ENCODE measurements around the gene MSRB3.

MSRB3 gene

DNA sequence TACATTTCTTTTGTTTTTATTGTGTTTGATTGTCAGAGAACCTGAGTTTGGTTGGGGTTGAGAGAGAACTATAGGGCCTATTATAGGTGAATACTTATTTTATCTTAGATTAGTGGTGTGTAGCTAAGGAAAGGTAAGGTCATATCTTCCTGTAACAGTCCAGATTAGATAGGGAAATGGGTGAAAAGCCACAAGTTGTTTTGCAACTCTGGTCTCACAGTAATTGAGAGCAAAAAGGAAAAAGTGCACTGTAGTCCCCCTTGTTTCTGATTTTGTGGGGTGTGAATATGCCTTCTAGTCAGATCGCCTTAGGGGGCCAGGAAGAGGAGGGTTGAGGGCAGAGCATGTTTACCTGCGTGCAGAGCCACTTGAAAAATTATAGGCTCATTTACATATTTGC lies 8.9 kb downstream of the MSRB3 start:
- WGBS, 2 donors (ENCODE audit: extremely low coverage in 2 of 2, insufficient read length in 2 of 2, insufficient replicate concordance in 1 of 2), result no CpG with 5 or more reads among the region's 2 CpGs

GRCh38 chr12:65292241-65292640 lies 13.8 kb downstream of the MSRB3 start:
- Histone ChIP-seq H2BK5ac (ENCODE audit: low read length) (no peak overlapping the region), H4K91ac (ENCODE audit: low read depth, low read length, poor library complexity) (no peak overlapping the region), H2AFZ (ENCODE audit: low read length) (no peak overlapping the region), H3K9me3 (replicated peaks in 1 of 2; ENCODE audit: control insufficient read depth in 2 of 2, insufficient read depth in 1 of 2, low read depth in 1 of 2, low read length in 2 of 2) (no peaks in the 10 kb centered on the region), H2BK15ac (ENCODE audit: low read length) (no peak overlapping the region), H3K23ac (ENCODE audit: low read depth, low read length, poor library complexity) (no peak overlapping the region), H3K4ac (ENCODE audit: low read length) (no peak overlapping the region), H3K4me2 (ENCODE audit: insufficient read depth, low read length, poor library complexity, severe bottlenecking) (no peak overlapping the region), H3K79me1 (ENCODE audit: low read depth, low read length) (no peaks in the 10 kb centered on the region), H3K9ac (ENCODE audit: low read depth, low read length, poor library complexity) (no peak overlapping the region), H3K4me1 (ENCODE audit: control insufficient read depth in 2 of 2, insufficient read depth in 1 of 2, low read depth in 1 of 2, low read length in 2 of 2) (no peaks in the 10 kb centered on the region), H3K27ac (replicated peaks; ENCODE audit: low read length) (no peak overlapping the region), H3K4me3 (ENCODE audit: low read length in 2 of 2) (no peak overlapping the region), H3K27me3 (ENCODE audit: control insufficient read depth in 3 of 3, insufficient read depth in 3 of 3, low read depth in 1 of 3, low read length in 3 of 3) (no peaks in the 10 kb centered on the region), H2AK5ac (ENCODE audit: low read depth, low read length) (no peak overlapping the region), H2BK120ac (ENCODE audit: low read depth, low read length) (no peak overlapping the region), H2BK12ac (ENCODE audit: low read length) (no peak overlapping the region), H3K18ac (ENCODE audit: low read length) (no peak overlapping the region), H3K14ac (ENCODE audit: low read length) (no peak overlapping the region), H4K8ac (ENCODE audit: low read depth, low read length) (no peak overlapping the region), H3K36me3 (replicated peaks in 1 of 2; ENCODE audit: control insufficient read depth in 2 of 2, insufficient read depth in 2 of 2, low read length in 2 of 2) (no peaks in the 10 kb centered on the region)
- DNase-seq (ENCODE audit: low spot score), result no peak
- no CpG with 5 or more reads among the region's 2 CpGs for WGBS, 2 donors (ENCODE audit: extremely low coverage in 2 of 2, insufficient read length in 2 of 2, insufficient replicate concordance in 1 of 2)

More for the DNA sequence above, 8.9 kb downstream of the MSRB3 start:
- H3K4me1 ChIP-seq (ENCODE audit: control insufficient read depth in 2 of 2, insufficient read depth in 1 of 2, low read depth in 1 of 2, low read length in 2 of 2), result no peaks in the 10 kb centered on the region
- no peak overlapping the region for H4K8ac ChIP-seq (ENCODE audit: low read depth, low read length)
- H3K36me3 ChIP-seq (replicated peaks in 1 of 2; ENCODE audit: control insufficient read depth in 2 of 2, insufficient read depth in 2 of 2, low read length in 2 of 2), result no peaks in the 10 kb centered on the region
- H2BK15ac ChIP-seq (ENCODE audit: low read length), result no peak overlapping the region
- no peak overlapping the region for H2BK5ac ChIP-seq (ENCODE audit: low read length)
- no peak for DNase-seq (ENCODE audit: low spot score)
- H2BK120ac ChIP-seq (ENCODE audit: low read depth, low read length), result no peak overlapping the region
- H2BK12ac ChIP-seq (ENCODE audit: low read length), result no peak overlapping the region
- H3K9me3 ChIP-seq (replicated peaks in 1 of 2; ENCODE audit: control insufficient read depth in 2 of 2, insufficient read depth in 1 of 2, low read depth in 1 of 2, low read length in 2 of 2), result no peaks in the 10 kb centered on the region
- H3K18ac ChIP-seq (ENCODE audit: low read length), result no peak overlapping the region
- H4K91ac ChIP-seq (ENCODE audit: low read depth, low read length, poor library complexity), result no peak overlapping the region
- no peak overlapping the region for H3K4ac ChIP-seq (ENCODE audit: low read length)
- H2AK5ac ChIP-seq (ENCODE audit: low read depth, low read length), result no peak overlapping the region
- no peak overlapping the region for H3K4me2 ChIP-seq (ENCODE audit: insufficient read depth, low read length, poor library complexity, severe bottlenecking)
- H2AFZ ChIP-seq (ENCODE audit: low read length), result no peak overlapping the region
- no peak overlapping the region for H3K23ac ChIP-seq (ENCODE audit: low read depth, low read length, poor library complexity)
- no peak overlapping the region for H3K4me3 ChIP-seq (ENCODE audit: low read length in 2 of 2)
- H3K27ac ChIP-seq (replicated peaks; ENCODE audit: low read length), result no peak overlapping the region
- no peak overlapping the region for H3K9ac ChIP-seq (ENCODE audit: low read depth, low read length, poor library complexity)
- H3K79me1 ChIP-seq (ENCODE audit: low read depth, low read length), result no peaks in the 10 kb centered on the region
- H3K14ac ChIP-seq (ENCODE audit: low read length), result no peak overlapping the region
- no peaks in the 10 kb centered on the region for H3K27me3 ChIP-seq (ENCODE audit: control insufficient read depth in 3 of 3, insufficient read depth in 3 of 3, low read depth in 1 of 3, low read length in 3 of 3)

- Histone ChIP-seq H2AK5ac (ENCODE audit: low read depth, low read length) (no peak overlapping the region), H3K4me3 (ENCODE audit: low read length in 2 of 2) (no peak overlapping the region), H3K27me3 (ENCODE audit: control insufficient read depth in 3 of 3, insufficient read depth in 3 of 3, low read depth in 1 of 3, low read length in 3 of 3) (no peaks in the 10 kb centered on the region), H3K4me2 (ENCODE audit: insufficient read depth, low read length, poor library complexity, severe bottlenecking) (no peak overlapping the region), H3K9me3 (replicated peaks in 1 of 2; ENCODE audit: control insufficient read depth in 2 of 2, insufficient read depth in 1 of 2, low read depth in 1 of 2, low read length in 2 of 2) (no peaks in the 10 kb centered on the region), H3K79me1 (ENCODE audit: low read depth, low read length) (no peaks in the 10 kb centered on the region), H3K36me3 (replicated peaks in 1 of 2; ENCODE audit: control insufficient read depth in 2 of 2, insufficient read depth in 2 of 2, low read length in 2 of 2) (no peaks in the 10 kb centered on the region), H3K9ac (ENCODE audit: low read depth, low read length, poor library complexity) (no peak overlapping the region), H2BK12ac (ENCODE audit: low read length) (no peak overlapping the region), H2BK120ac (ENCODE audit: low read depth, low read length) (no peak overlapping the region), H3K23ac (ENCODE audit: low read depth, low read length, poor library complexity) (no peak overlapping the region), H3K18ac (ENCODE audit: low read length) (no peak overlapping the region), H3K4me1 (ENCODE audit: control insufficient read depth in 2 of 2, insufficient read depth in 1 of 2, low read depth in 1 of 2, low read length in 2 of 2) (no peaks in the 10 kb centered on the region), H2BK5ac (ENCODE audit: low read length) (no peak overlapping the region), H2BK15ac (ENCODE audit: low read length) (no peak overlapping the region), H3K27ac (replicated peaks; ENCODE audit: low read length) (no peak overlapping the region), H4K8ac (ENCODE audit: low read depth, low read length) (no peak overlapping the region), H3K14ac (ENCODE audit: low read length) (no peak overlapping the region), H3K4ac (ENCODE audit: low read length) (no peak overlapping the region), H2AFZ (ENCODE audit: low read length) (no peak overlapping the region), H4K91ac (ENCODE audit: low read depth, low read length, poor library complexity) (no peak overlapping the region)
- no peak for DNase-seq (ENCODE audit: low spot score)
- WGBS, 2 donors (ENCODE audit: extremely low coverage in 2 of 2, insufficient read length in 2 of 2, insufficient replicate concordance in 1 of 2), result no CpG with 5 or more reads among the region's 1 CpG
Observed at GRCh38 chr12:65293735-65294134, 15.3 kb downstream of the MSRB3 start.

- no CpG with 5 or more reads among the region's 4 CpGs for WGBS, 2 donors (ENCODE audit: extremely low coverage in 2 of 2, insufficient read length in 2 of 2, insufficient replicate concordance in 1 of 2)
- H3K27me3 ChIP-seq (ENCODE audit: control insufficient read depth in 3 of 3, insufficient read depth in 3 of 3, low read depth in 1 of 3, low read length in 3 of 3), result no peaks in the 10 kb centered on the region
- H4K8ac ChIP-seq (ENCODE audit: low read depth, low read length), result no peak overlapping the region
- H2AK5ac ChIP-seq (ENCODE audit: low read depth, low read length), result no peak overlapping the region
- no peak overlapping the region for H3K4me3 ChIP-seq (ENCODE audit: low read length in 2 of 2)
- no peak overlapping the region for H3K14ac ChIP-seq (ENCODE audit: low read length)
- no peak overlapping the region for H3K4me2 ChIP-seq (ENCODE audit: insufficient read depth, low read length, poor library complexity, severe bottlenecking)
- H3K9ac ChIP-seq (ENCODE audit: low read depth, low read length, poor library complexity), result no peak overlapping the region
- DNase-seq (ENCODE audit: low spot score), result no peak
- no peak overlapping the region for H2BK15ac ChIP-seq (ENCODE audit: low read length)
- H3K9me3 ChIP-seq (replicated peaks in 1 of 2; ENCODE audit: control insufficient read depth in 2 of 2, insufficient read depth in 1 of 2, low read depth in 1 of 2, low read length in 2 of 2), result no peaks in the 10 kb centered on the region
- H3K4ac ChIP-seq (ENCODE audit: low read length), result no peak overlapping the region
- no peak overlapping the region for H3K27ac ChIP-seq (replicated peaks; ENCODE audit: low read length)
- H3K18ac ChIP-seq (ENCODE audit: low read length), result no peak overlapping the region
- H3K36me3 ChIP-seq (replicated peaks in 1 of 2; ENCODE audit: control insufficient read depth in 2 of 2, insufficient read depth in 2 of 2, low read length in 2 of 2), result no peaks in the 10 kb centered on the region
- no peak overlapping the region for H2AFZ ChIP-seq (ENCODE audit: low read length)
- no peak overlapping the region for H3K23ac ChIP-seq (ENCODE audit: low read depth, low read length, poor library complexity)
- no peak overlapping the region for H2BK12ac ChIP-seq (ENCODE audit: low read length)
- no peak overlapping the region for H2BK120ac ChIP-seq (ENCODE audit: low read depth, low read length)
- H2BK5ac ChIP-seq (ENCODE audit: low read length), result no peak overlapping the region
- no peak overlapping the region for H4K91ac ChIP-seq (ENCODE audit: low read depth, low read length, poor library complexity)
- H3K4me1 ChIP-seq (ENCODE audit: control insufficient read depth in 2 of 2, insufficient read depth in 1 of 2, low read depth in 1 of 2, low read length in 2 of 2), result no peaks in the 10 kb centered on the region
- no peaks in the 10 kb centered on the region for H3K79me1 ChIP-seq (ENCODE audit: low read depth, low read length)
Observed at GRCh38 chr12:65294641-65295262, 16.3 kb downstream of the MSRB3 start.

All from neuronal stem cell (in vitro differentiated cells).